Measurements from ENCODE around the gene RCBTB2. TPM values are rescaled to one million over a fixed set of nuclear protein-coding genes. Genes with fewer than 3 reads are reported as not detected.

The RCBTB2 gene
- total RNA-seq, 4 donors from 2014 or later: 1.7 to 9.1 (median 7.6) TPM

DNA sequence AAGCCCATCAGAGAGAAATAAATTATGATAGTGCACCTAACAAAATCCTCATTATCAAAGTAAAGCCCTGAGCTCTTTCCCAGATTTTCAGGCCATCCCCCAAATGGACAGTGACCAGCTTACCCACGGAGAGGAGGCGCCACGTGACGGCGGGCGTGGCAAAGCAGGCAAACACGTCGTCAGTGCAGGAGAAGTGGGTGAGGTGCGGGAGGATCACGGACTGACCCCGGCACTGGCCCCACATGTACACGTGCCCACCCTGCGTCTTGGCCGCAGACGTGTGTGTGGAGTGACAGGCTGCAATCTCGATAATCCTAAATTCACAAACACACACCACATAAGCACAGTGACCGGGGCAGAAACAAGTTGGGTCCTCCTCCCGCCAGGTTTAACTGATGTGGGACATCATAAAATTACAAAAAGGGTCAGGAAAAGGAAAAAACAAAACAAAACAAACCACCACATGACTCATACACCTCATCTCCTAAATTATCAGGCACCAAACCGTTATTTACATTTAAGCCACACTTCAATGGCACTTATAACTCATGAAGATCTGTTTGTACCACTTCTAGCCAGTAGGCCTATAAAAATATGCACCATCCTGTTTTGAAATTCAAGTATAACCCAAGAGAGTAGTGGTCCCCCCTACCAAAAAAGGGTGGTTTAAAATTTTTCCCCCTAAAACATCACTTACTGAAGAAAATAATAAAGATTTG is 30.1 kb downstream of the RCBTB2 start:
- H3K36me3 ChIP-seq: no peaks in the 10 kb centered on the region
- no peak for ATAC-seq
- no peak overlapping the region for H3K27ac ChIP-seq
- TF ChIP-seq, protein P1, sequence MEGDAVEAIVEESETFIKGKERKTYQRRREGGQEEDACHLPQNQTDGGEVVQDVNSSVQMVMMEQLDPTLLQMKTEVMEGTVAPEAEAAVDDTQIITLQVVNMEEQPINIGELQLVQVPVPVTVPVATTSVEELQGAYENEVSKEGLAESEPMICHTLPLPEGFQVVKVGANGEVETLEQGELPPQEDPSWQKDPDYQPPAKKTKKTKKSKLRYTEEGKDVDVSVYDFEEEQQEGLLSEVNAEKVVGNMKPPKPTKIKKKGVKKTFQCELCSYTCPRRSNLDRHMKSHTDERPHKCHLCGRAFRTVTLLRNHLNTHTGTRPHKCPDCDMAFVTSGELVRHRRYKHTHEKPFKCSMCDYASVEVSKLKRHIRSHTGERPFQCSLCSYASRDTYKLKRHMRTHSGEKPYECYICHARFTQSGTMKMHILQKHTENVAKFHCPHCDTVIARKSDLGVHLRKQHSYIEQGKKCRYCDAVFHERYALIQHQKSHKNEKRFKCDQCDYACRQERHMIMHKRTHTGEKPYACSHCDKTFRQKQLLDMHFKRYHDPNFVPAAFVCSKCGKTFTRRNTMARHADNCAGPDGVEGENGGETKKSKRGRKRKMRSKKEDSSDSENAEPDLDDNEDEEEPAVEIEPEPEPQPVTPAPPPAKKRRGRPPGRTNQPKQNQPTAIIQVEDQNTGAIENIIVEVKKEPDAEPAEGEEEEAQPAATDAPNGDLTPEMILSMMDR (IDR thresholded peaks at IDR 0.05 in 4 of 5, conservative IDR thresholded peaks at IDR 0.05 in 1 of 5): no peak
- TF ChIP-seq POLR2A (IDR thresholded peaks at IDR 0.05): no peak
- in situ Hi-C loops (cut with MboI; ENCODE audit: low sequenced_read_pairs in 4 of 4): no loop called here
- no peaks in the 10 kb centered on the region for H3K9me3 ChIP-seq
- DNase-seq: no peak
- H3K27me3 ChIP-seq: no peaks in the 10 kb centered on the region
- H3K4me1 ChIP-seq: peaks cover 4 to 13% of the 10 kb centered on the region in 2 donors
- intact Hi-C loops (cut with DNase I; ENCODE audit: low total_unique reads): no loop called here
- no peak overlapping the region for H3K4me3 ChIP-seq

DNA sequence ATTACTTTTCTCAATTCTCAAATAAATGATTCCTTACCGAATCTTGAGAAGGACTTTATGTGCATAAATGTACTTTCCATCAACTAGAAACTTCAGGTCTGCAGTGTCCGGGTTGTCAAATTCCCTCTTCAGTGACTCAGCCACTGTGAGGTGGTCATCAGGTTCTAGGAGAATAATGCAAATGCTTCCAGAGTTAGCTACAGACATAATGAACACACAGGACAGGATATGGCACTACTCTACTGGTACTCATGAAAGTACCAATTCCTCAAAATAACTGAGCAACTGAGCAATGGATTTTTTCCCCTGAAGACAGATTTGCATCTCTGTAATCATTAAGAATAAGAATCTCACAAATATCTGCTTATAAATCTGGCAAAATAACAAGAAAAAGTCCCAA is 31.2 kb downstream of the RCBTB2 start:
- DNase-seq: no peak
- Histone ChIP-seq H3K4me3 (no peak overlapping the region), H3K27ac (no peak overlapping the region), H3K27me3 (no peaks in the 10 kb centered on the region), H3K36me3 (no peaks in the 10 kb centered on the region), H3K9me3 (no peaks in the 10 kb centered on the region), H3K4me1 (peaks cover 4 to 13% of the 10 kb centered on the region in 2 donors)
- no peak for TF ChIP-seq POLR2A (IDR thresholded peaks at IDR 0.05)
- TF ChIP-seq, protein P1 (IDR thresholded peaks at IDR 0.05 in 4 of 5, conservative IDR thresholded peaks at IDR 0.05 in 1 of 5): no peak
- intact Hi-C loops (cut with DNase I; ENCODE audit: low total_unique reads) (no loop called here), in situ Hi-C loops (cut with MboI; ENCODE audit: low sequenced_read_pairs in 4 of 4) (no loop called here)
- ATAC-seq: no peak

DNA sequence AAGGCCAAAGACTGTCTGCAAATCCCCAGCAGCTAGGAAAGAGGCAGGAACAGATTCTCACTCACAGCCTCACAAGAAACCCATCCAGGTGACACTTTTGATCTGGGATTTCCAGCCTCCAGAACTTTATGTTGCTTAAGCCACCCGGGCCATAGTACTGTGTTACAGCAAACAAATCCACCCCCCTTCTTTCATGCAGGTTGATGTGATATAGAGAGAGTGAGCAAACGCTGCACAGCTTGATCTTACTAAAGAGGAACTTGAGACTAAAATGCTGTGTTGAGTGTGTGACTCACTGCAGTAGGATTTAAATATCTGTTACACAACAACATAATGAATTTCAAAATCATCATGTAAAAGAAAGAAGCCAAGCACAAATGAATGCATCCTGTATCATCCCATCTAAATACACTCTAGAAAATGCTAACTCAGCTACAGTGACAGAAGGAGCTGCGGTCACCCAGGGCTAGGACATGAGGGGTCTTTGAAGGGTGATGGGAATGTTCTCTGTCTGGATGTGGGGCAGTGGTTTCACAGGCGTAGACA is 32.2 kb downstream of the RCBTB2 start:
- Histone ChIP-seq H3K27me3 (no peaks in the 10 kb centered on the region), H3K9me3 (no peaks in the 10 kb centered on the region), H3K4me3 (no peak overlapping the region), H3K36me3 (no peaks in the 10 kb centered on the region), H3K4me1 (peaks cover 0 to 4% of the 10 kb centered on the region in 2 donors), H3K27ac (peak overlapping the region in 3 of 4 donors; percentile 9 to 56 (median 32))
- peak; percentile 90 to 91 for ATAC-seq
- TF ChIP-seq, protein P1 (IDR thresholded peaks at IDR 0.05 in 4 of 5, conservative IDR thresholded peaks at IDR 0.05 in 1 of 5): no peak
- no peak for TF ChIP-seq POLR2A (IDR thresholded peaks at IDR 0.05)
- peak in 1 of 2 donors; percentile 21 for DNase-seq
- intact Hi-C loops (cut with DNase I; ENCODE audit: low total_unique reads) (no loop called here), in situ Hi-C loops (cut with MboI; ENCODE audit: low sequenced_read_pairs in 4 of 4) (no loop called here)

DNA sequence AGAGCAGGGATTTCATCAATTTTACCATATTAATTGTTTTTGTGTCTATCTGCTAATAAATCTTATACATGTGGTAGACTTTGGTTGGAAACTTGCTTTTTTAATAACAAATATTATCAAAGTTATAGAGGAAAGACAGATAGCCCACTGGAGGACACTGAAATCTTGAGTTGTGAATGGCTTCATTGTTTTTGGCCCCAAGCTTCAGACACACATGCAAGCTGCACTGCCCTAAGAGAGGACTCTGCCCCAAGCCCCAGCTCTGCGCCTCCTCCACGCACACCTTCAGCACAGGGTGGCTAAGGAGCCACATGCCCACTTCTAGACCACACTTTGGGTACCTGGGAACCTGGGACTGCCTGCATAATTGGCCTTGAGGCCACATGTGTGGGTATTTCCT is 35.2 kb downstream of the RCBTB2 start:
- DNase-seq (no peak), ATAC-seq (no peak)
- Histone ChIP-seq H3K9me3 (no peaks in the 10 kb centered on the region), H3K36me3 (no peaks in the 10 kb centered on the region), H3K27ac (no peak overlapping the region), H3K4me3 (no peak overlapping the region), H3K4me1 (peaks cover 6 to 8% of the 10 kb centered on the region in 2 donors), H3K27me3 (no peaks in the 10 kb centered on the region)
- in situ Hi-C loops (cut with MboI; ENCODE audit: low sequenced_read_pairs in 4 of 4): loop anchor here in 1 of 4 donors (10.0 kb wide), 1 partner anchor 77 kb away; no protein-coding TSS in a partner anchor
- intact Hi-C loops (cut with DNase I; ENCODE audit: low total_unique reads): no loop called here
- TF ChIP-seq, protein P1 (IDR thresholded peaks at IDR 0.05 in 4 of 5, conservative IDR thresholded peaks at IDR 0.05 in 1 of 5): no peak
- no peak for TF ChIP-seq POLR2A (IDR thresholded peaks at IDR 0.05)

All from gastrocnemius medialis (tissue), 4 donors.